ENCODE data around the gene P3H2. TPM values are rescaled to one million over a fixed set of nuclear protein-coding genes. Genes with fewer than 3 reads are reported as not detected.
"Not testable (repeated sequence)": the region's sequence is repeated elsewhere in the genome, so short reads cannot be mapped to it uniquely, and the experiment has no call there.

Gene P3H2
- total RNA-seq, 6 experiments from 2014 or later: 37.6 to 43.2 (median 39.5) TPM

GRCh38 chr3:190166948-190167347 is 46.3 kb upstream of the P3H2 start:
- no peak overlapping the region for H3K4me3 Mint-ChIP-seq

GRCh38 chr3:190165253-190165652 is 44.6 kb upstream of the P3H2 start:
- H3K9me3 Mint-ChIP-seq: peaks cover 8% of the 10 kb centered on the region
- peaks cover 12% of the 10 kb centered on the region for H3K4me1 Mint-ChIP-seq (ENCODE audit: low read depth)
- H3K36me3 Mint-ChIP-seq (ENCODE audit: low read depth): 0 out of 2 replicates have a peak, but pooled peaks cover 5% of the 10 kb centered on the region
- H3K4me3 Mint-ChIP-seq: no peak overlapping the region
- H3K27ac Mint-ChIP-seq: no peak overlapping the region
- no peak for TF ChIP-seq CTCF (IDR thresholded peaks at IDR 0.05)
- no peaks in the 10 kb centered on the region for H3K27me3 Mint-ChIP-seq (ENCODE audit: insufficient read depth)
- DNase-seq: no peak

More at GRCh38 chr3:190166948-190167347, 46.3 kb upstream of the P3H2 start:
- Mint-ChIP-seq H3K4me1 (ENCODE audit: low read depth) (peaks cover 12% of the 10 kb centered on the region), H3K27me3 (ENCODE audit: insufficient read depth) (no peaks in the 10 kb centered on the region), H3K9me3 (peaks cover 6% of the 10 kb centered on the region), H3K36me3 (ENCODE audit: low read depth) (no peaks in the 10 kb centered on the region), H3K27ac (no peak overlapping the region)
- no peak for TF ChIP-seq CTCF (IDR thresholded peaks at IDR 0.05)
- no peak for DNase-seq

GRCh38 chr3:190162013-190162412 is 41.3 kb upstream of the P3H2 start:
- not testable (repeated sequence) for H3K36me3 Mint-ChIP-seq (ENCODE audit: low read depth); H3K27me3 Mint-ChIP-seq (ENCODE audit: insufficient read depth); H3K4me3 Mint-ChIP-seq; H3K27ac Mint-ChIP-seq; H3K9me3 Mint-ChIP-seq; DNase-seq
- H3K4me1 Mint-ChIP-seq (ENCODE audit: low read depth): peaks cover 23% of the 10 kb centered on the region

- H3K4me3 Mint-ChIP-seq: no peak overlapping the region
- peaks cover 32% of the 10 kb centered on the region for H3K4me1 Mint-ChIP-seq (ENCODE audit: low read depth)
- H3K27me3 Mint-ChIP-seq (ENCODE audit: insufficient read depth): no peaks in the 10 kb centered on the region
- H3K27ac Mint-ChIP-seq: no peak overlapping the region
- TF ChIP-seq CTCF (IDR thresholded peaks at IDR 0.05): no peak
- 0 out of 2 replicates have a peak, but pooled peaks cover 5% of the 10 kb centered on the region for H3K36me3 Mint-ChIP-seq (ENCODE audit: low read depth)
- H3K9me3 Mint-ChIP-seq: peaks cover 8% of the 10 kb centered on the region
- DNase-seq: no peak
These were observed 39.3 kb upstream of the P3H2 start for GRCh38 chr3:190159902-190160435.

- H3K27me3 Mint-ChIP-seq (ENCODE audit: insufficient read depth): no peaks in the 10 kb centered on the region
- H3K9me3 Mint-ChIP-seq: peaks cover 8% of the 10 kb centered on the region
- DNase-seq: no peak
- peaks cover 32% of the 10 kb centered on the region for H3K4me1 Mint-ChIP-seq (ENCODE audit: low read depth)
- TF ChIP-seq CTCF (IDR thresholded peaks at IDR 0.05): no peak
- H3K27ac Mint-ChIP-seq: no peak overlapping the region
- no peak overlapping the region for H3K4me3 Mint-ChIP-seq
- H3K36me3 Mint-ChIP-seq (ENCODE audit: low read depth): peaks cover 14% of the 10 kb centered on the region
These were observed 37.6 kb upstream of the P3H2 start for GRCh38 chr3:190158261-190158660.

- H3K4me3 Mint-ChIP-seq: no peak overlapping the region
- H3K4me1 Mint-ChIP-seq (ENCODE audit: low read depth): peaks cover 47% of the 10 kb centered on the region
- no peak for DNase-seq
- H3K27ac Mint-ChIP-seq: no peak overlapping the region
- TF ChIP-seq CTCF (IDR thresholded peaks at IDR 0.05): no peak
- no peaks in the 10 kb centered on the region for H3K9me3 Mint-ChIP-seq
- H3K27me3 Mint-ChIP-seq (ENCODE audit: insufficient read depth): no peaks in the 10 kb centered on the region; the same call in 1 of the 2 replicates
- H3K36me3 Mint-ChIP-seq (ENCODE audit: low read depth): peaks cover 9% of the 10 kb centered on the region
These were observed 35.1 kb upstream of the P3H2 start for GRCh38 chr3:190155752-190156151.

Data from HFFc6 (cell line).